Omental fat pad (tissue), 4 donors: Measurements from ENCODE around the gene SINHCAF. TPM values are rescaled to one million over a fixed set of nuclear protein-coding genes. Genes with fewer than 3 reads are reported as not detected.
"Not testable (repeated sequence)": the region's sequence is repeated elsewhere in the genome, so short reads cannot be mapped to it uniquely, and the experiment has no call there.

Experiments used
- ATAC-seq: fragments of 150-250 bp; one replicate; pipeline ENCODE4 v1.9.1; 2016; ENCODE audit warnings: mild to moderate bottlenecking, moderate library complexity; ENCODE audit not compliant: low FRiP score
- DNase-seq: peaks from one replicate; pipeline ENCODE4 v3.0.0-alpha.2; 2019; ENCODE audit warnings: low spot score
- total RNA-seq, 4 donors: library from RNA; depleted of rRNA; stranded (reverse); fragments of >200 nt; gene quantifications; one replicate each; pipeline ENCODE4 v1.1.0, GENCODE V29; 2016
- TF ChIP-seq, protein P1 (sequence below), 3 donors: fragments of 450-650 bp; IDR thresholded peaks; one replicate each; pipeline ENCODE4 v1.5.1; 2016 to 2017; ENCODE audit warnings: antibody characterized with exemption in 3 of 3, mild to moderate bottlenecking in 3 of 3, moderate library complexity in 2 of 3

Gene SINHCAF
- total RNA-seq, 4 donors from 2014 or later, result 15.8 to 62.7 (median 25.6) TPM

DNA sequence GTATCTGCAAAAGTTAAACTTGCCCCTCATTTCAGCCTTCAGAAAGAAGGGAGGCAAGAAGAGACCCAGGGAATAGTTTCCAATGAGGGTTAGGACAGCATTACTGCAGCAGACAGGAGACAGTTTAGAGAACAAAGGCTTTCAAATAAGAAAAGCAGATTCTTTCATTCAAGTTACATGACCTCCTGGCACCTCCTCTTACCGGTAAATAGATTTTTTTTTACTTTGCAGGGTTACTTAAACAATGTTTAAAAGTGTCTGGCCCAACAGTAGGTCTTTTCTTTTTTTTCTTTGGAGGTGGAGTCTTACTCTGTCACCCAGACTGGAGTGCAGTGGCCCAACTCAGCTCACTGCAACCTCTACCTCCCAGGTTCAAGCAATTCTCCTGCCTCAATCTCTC is 47.1 kb downstream of the SINHCAF start:
- DNase-seq (no peak), ATAC-seq (no peak)
- TF ChIP-seq, protein P1, sequence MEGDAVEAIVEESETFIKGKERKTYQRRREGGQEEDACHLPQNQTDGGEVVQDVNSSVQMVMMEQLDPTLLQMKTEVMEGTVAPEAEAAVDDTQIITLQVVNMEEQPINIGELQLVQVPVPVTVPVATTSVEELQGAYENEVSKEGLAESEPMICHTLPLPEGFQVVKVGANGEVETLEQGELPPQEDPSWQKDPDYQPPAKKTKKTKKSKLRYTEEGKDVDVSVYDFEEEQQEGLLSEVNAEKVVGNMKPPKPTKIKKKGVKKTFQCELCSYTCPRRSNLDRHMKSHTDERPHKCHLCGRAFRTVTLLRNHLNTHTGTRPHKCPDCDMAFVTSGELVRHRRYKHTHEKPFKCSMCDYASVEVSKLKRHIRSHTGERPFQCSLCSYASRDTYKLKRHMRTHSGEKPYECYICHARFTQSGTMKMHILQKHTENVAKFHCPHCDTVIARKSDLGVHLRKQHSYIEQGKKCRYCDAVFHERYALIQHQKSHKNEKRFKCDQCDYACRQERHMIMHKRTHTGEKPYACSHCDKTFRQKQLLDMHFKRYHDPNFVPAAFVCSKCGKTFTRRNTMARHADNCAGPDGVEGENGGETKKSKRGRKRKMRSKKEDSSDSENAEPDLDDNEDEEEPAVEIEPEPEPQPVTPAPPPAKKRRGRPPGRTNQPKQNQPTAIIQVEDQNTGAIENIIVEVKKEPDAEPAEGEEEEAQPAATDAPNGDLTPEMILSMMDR (IDR thresholded peaks at IDR 0.05), result no peak

DNA sequence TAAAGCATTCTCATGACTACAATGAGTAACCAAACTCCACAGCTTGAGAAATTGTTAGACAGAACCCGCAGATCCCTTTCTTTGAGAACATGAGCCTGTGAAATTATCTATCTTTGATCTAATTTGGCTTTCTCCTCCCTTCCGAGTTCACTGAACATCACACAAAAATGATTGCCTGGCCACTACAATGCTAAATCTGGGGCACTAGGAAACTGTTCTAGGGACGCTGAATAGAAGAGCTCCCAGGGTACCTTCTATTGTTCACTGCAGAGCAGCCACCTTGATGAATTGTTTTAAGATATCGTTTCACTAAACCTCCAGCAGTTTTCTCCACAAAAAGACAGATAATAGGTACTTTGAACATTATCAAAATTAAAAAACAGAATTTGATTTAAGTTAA is 47.5 kb downstream of the SINHCAF start:
- DNase-seq (no peak), ATAC-seq (no peak)
- TF ChIP-seq, protein P1 (IDR thresholded peaks at IDR 0.05), result no peak

DNA sequence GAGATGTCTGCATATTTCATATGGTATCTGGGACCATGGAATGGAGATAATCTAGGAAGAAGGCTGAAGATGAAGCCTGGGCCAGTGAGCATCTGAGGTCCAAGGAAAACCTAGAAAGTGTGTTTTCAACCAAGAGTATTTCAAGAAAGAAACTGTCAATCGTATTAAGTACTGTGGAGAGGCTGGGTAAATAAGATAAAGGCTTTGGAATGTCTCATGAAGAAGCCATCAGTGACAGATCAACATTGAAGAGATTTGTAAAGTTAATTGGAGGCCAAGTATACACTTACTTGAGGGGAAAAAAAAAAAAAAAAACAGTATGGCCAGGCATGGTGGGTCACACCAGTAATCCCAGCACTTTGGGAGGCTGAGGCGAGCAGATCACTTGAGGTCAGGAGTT is 48.9 kb downstream of the SINHCAF start:
- no peak for DNase-seq

DNA sequence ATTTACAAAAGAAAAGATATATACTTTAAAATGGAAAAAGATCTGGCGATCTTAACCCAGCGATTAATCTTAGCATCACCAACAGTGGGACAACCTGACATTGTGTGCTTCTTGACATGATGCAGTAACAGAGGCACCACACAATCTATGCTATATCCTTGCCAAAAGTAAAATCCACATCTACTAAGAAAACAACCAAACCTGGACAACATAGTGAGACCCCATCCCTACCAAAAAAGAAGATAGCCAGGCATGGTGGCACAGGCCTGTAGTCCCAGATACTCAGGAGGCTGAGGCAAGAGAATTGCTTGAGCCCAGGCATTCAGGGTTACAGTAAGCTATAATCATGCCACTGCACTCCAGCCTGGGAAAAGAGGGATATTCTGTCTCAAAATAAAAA is 50.5 kb downstream of the SINHCAF start:
- TF ChIP-seq, protein P1 (IDR thresholded peaks at IDR 0.05), result no peak
- ATAC-seq, result no peak
- no peak for DNase-seq

More for the DNA sequence above, 48.9 kb downstream of the SINHCAF start:
- TF ChIP-seq, protein P1 (IDR thresholded peaks at IDR 0.05), result no peak
- ATAC-seq, result no peak

DNA sequence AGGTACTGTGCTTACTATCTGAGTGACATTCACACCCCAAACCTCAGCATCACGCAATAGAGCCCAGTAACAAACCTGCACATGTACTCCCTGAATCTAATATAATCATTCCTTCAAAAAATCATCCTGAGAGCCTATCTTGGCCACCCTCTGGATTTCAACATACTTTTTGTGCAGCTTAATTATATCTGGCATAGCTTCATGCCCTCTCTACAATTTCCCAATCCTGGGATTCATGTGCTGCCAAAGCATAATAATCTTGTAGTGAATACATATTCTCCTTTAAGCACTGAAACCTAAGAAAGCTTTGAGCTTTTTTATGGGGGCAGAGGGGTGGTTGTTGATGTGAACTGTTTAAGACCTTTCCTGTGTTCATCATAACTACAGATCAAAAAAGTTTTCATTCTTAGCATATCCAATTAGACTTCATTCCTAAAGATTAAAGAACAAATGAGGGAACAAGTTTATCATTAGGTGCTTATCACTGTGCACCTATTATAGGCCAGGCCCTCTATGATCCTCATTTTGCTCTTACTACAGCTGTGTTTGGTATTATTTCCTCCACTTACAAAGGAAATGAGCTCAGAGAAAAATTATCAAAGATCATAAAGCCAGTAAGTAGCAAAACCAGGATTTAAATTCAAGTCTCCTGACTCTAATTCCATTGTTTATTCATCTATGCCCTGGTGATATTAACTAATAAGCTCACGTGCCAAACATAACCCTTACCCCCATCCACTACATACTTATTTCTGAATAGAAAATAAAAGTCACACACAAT is 51.2 kb downstream of the SINHCAF start:
- ATAC-seq (peak; percentile 77), DNase-seq (no peak)
- TF ChIP-seq, protein P1 (IDR thresholded peaks at IDR 0.05), result no peak

DNA sequence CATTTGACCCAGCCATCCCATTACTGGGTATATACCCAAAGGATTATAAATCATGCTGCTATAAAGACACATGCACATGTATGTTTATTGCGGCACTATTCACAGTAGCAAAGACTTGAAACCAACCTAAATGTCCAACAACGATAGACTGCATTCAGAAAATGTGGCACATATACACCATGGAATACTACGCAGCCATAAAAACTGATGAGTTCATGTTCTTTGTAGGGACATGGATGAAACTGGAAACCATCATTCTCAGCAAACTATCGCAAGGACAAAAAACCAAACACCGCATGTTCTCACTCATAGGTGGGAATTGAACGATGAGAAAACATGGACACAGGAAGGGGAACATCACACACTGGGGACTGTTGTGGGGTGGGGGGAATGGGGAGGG is 52.2 kb downstream of the SINHCAF start:
- not testable (repeated sequence) for DNase-seq, ATAC-seq

DNA sequence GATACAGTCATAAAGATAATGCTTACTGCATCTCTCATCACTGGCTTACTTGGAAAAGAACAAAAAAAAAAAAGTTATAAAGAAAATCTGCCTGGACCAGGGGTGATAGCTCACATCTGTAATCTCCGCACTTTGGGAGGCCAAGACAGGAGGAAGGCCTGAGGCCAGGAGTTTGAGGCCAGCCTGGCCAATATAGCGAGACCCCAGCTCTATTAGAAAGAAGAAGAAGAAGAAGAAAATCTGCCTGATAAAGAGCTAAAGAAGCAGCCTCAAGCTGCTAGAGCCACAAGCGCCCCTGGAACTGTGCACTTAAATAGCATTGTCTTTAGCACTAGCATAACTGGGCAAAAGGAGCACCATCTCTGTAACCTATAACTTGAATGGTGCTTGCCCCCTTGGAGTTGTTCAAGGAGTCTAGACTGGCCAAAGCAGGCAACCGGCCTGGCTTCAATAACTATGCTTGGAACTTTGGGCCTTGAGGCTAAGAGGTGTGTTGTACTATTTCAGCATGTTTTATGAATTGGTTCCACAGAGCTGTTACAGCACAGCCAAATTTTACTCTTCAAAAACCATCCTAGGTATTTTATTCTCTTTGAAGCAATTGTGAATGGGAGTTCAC is 53.2 kb downstream of the SINHCAF start:
- ATAC-seq (no peak), DNase-seq (no peak)
- TF ChIP-seq, protein P1 (IDR thresholded peaks at IDR 0.05), result no peak
